ENCODE results near the gene BOD1.
A peak's percentile ranks its signal among the peaks of the same experiment; 100 is the strongest.
"Not testable (repeated sequence)": the region's sequence is repeated elsewhere in the genome, so short reads cannot be mapped to it uniquely, and the experiment has no call there.

Gene BOD1

DNA sequence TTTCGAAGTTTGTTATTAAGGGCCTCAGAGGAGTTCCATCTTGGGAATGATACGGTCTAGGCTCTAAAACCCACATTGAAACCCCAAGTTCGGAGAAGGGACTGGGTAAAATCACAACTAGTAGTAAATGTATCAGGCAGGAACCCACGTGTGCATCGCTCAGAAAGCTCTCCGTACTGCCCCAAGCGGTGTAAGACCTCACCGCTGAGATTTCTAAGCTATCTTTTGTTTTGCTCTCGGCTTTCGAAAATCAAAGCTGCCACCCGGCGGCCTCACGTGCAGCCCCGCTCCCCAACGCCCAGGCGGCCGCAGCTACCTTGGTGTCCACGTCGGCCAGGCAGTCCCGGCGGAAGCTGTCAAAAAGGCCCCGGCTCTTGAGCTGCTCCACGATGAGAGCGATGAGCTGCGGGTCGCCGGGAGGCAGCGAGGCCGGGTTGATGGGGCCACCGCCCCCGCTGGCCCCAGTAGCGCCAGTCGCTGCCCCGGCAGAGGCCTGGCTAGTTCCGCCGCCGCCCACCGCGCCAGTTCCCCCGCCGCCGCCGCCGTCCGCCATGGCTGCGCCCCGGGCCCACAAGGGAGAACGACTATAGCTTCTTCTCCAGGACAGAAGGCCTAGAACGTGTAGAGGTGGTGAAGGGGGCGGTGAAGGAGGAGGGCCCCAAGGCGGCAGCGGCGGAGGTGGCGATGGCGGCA lies 420 bp downstream of the BOD1 start:
- DNase-seq (ENCODE audit: low read depth in 2 of 3, low spot score in 1 of 3) = peak; percentile 52 to 57 (median 56)

DNA sequence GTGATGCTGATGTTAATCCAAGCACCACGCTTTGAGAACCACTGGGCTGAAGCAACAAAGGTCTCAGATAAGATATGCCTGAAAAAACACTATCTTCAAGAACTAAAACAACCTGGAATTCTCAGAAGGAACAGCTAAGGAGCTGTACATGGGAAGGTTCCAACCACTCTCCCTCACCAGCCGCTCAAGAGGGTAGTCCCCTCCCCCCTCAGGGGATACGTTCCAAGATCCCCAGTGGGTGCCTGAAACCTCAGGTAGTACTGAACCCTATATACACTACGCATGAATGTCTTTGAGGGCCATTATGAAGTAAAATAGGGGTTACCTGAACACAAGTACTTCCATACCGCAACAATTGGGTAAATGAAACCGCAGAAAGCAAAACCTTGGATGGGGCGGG lies 1.9 kb downstream of the BOD1 start:
- DNase-seq (ENCODE audit: low read depth in 2 of 3, low spot score in 1 of 3) = no peak

DNA sequence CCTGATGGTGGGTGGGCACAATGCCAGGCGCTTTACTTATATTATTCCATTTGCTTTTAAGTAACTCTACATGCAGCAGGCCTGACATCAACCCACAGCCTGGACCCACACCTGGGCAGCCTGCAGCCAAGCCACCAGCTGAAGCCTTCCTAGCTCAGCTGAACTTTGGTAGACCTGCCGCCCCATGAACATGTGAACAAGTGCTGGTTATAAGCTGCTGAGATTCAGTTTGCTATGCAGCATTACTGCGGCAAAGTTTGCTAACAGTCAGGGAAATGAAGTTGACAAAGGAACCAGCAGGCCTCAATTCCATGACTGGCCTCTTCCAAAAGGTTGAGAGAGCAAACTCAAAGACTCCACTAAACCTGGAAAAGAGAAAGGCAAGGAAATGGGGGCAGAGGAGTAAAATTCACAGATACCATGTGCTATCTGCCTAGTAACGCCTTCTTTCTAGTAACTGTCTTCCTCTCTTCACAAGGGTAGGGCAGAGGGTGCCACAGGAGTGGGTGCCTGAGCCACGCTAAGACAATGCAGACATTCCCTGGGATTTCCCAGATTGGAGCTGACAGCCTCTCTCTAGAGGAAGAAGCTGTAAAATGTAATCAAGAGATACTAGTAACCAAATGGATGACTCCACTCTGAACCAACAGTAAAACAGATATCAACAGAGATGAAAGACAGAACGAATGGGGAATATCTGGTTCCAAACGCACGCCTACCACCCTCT lies 2.9 kb downstream of the BOD1 start:
- DNase-seq (ENCODE audit: low read depth in 2 of 3, low spot score in 1 of 3) = no peak

DNA sequence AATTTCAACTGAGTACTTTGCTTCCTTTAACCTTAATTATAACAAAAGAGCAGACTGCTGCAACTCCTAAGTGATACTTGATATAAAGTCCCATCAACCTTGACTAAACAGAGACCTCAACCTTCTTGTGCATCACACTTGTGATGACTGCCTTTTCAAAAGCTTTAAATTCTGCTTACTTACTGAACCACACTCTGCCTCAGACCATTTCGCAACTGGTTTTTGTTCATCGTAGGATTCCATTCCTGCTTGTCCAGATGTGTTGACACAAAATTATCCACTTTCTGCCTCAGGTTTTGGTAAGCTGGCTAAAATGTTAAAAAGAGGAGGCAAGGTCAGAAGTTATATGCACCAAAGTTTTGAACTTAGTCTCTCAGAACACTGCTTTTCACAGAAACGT lies 3.5 kb downstream of the BOD1 start:
- DNase-seq (ENCODE audit: low read depth in 2 of 3, low spot score in 1 of 3) = no peak

DNA sequence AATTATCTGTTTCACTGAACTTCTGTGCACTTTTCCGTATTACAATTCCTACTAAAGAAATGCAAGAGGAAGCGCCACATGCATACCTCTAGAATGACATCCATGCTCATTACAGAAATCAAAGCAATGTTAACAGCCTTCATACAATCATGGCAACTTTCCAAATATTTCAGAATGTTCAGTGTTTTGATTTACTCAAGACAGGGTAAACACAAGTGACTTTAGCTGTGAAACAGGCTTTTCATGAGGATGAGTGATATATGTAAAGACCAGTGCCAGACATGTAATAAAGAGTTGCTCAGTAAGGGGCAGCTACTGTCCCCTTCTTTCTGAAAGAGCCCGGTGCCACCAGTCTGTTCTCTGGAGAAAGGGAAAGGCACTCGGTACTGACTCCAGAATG lies 4.7 kb downstream of the BOD1 start:
- DNase-seq (ENCODE audit: low read depth in 2 of 3, low spot score in 1 of 3) = no peak

DNA sequence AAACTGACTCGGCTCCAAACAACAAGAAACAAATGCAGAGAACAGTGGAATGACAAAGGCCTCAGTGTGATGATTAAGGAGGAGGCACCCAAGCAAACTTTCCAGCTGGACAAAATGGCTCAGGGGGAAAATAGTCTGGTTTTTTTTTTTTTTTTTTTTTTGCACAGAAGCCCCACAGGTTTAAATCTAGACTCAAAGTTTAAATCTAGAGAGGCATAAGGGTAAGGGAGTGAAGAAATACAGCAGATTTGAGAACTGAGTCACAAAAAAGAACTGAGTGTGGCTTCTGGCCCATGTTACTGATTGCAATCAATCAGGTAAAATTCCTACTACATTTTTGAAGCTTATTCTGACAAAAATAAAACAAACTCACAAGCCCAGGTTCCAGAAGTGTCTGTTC lies 12.3 kb downstream of the BOD1 start:
- DNase-seq (ENCODE audit: low read depth in 2 of 3, low spot score in 1 of 3) = no peak

DNA sequence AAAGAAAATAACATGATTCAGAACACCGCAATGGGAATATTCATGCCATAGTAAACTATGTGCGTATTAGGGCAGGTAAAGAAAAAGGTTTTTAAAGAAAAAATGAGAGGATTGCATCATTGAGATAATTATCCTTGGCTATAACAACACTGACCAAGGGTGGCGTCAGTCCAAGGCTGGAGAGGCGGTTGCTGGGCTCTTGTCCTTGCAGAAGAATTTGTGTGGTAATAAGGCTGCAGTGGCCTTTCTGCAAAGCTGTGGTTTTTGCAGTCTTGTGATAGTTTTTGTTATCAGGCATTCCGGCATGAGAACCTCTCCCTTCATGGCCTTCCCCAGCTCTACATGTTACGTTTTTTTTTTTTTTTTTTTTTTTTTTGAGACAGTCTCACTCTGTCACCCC lies 14.0 kb downstream of the BOD1 start:
- no peak for DNase-seq (ENCODE audit: low read depth in 2 of 3, low spot score in 1 of 3)

DNA sequence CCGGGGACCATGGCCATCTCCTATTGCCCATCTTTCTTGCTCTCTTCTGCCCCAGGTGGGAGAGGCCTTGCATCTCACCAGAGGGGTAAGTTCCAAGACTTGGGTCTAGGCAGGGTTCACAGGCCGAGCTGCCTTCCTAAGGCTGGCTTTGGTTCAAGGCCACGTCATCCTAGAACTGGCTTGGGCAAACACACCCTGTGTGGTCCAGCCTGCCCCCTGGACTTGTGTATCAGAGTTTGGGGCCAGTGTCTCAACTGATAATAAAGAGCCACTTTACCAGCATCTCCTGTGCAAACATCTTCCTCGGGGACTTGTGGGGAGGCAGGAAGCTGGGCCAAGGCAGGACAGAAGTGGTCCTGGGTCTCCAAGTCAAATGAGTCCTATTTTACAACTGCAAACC lies 17.8 kb downstream of the BOD1 start:
- no peak for DNase-seq (ENCODE audit: low read depth in 2 of 3, low spot score in 1 of 3)

DNA sequence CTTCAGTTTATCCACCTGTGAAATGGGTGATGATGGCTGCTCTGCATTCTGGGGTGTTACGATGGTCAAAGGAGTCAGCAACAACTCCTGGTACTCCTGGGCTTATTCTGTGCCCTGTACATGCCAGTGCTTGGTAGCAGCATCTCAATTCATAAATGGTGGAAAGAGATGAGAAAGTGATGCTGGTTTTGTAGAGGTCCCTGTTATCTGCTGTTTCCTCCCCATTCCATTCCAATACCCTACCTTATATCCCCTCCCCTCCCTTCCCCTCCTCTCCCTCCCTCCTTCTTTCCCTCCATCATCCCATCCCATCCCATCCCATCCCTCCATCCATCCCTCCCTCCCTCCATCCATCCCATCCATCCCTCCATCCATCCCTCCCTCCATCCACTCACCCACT lies 19.1 kb downstream of the BOD1 start:
- no peak for DNase-seq (ENCODE audit: low read depth in 2 of 3, low spot score in 1 of 3)

DNA sequence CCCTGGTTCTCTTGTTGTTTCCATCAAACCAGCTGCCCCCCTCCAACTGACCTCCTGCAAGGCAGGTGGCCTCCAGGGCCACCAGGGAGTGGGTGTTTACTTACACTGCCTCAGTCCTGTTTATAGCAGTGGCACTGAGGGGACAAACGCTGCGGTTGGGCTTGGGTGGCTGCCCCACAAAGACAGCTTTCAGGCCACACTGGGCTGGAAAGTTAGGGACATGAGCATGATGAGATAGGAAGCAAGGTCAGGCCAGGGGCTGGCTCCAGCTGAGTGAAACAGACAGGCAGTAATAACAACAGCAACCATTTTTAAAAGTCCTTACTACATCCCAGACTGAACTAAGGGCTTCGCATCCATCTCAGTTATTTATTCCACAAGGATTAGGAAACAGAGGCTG lies 20.6 kb downstream of the BOD1 start:
- DNase-seq (ENCODE audit: low read depth in 2 of 3, low spot score in 1 of 3) = no peak

DNA sequence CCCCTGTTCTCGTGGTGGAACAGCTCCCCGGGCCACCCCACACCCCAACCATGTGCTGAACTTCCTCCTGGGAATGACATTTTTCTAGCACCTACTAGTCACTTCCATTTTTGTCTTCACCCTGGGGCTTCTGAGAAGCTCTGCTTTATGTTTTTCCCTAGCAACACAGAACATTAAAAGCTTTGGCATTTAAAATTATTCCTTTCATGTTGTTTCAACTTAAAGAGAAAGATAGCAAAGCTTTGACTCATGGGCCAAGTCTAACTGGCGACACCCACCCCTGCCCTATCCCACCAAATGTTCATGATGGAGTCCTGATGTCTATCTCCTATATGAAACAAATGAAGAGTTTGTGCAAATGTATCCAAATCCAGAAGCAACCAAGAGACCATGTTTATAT lies 22.4 kb downstream of the BOD1 start:
- no peak for DNase-seq (ENCODE audit: low read depth in 2 of 3, low spot score in 1 of 3)

DNA sequence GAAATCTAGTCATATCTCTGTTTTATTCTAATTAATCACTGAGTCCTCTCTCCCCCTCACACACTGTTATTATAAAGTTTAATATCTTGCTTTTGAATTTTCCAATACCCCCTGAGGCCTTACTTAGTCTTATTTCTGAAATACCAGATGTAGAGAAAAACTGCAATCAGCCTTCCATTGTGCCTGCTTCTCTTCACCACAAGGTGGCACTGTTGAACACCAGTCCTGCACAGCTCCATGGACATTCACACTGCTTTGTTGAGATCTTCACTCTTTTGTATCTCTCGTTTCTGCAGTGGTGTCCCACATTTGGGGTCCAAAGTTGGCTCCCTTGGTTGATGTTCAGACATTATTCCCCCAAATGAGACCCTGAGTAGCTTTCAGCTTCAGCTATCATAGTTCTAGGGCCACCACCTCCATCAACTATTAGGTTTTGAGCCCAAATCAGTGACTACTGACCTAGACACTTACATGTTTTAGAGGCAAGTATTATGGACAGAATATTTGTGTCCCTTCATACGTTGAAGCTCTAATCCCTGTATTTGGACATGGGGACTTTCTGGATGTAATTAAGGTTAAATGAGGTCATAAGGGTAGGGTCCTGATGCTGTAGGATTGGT lies 24.3 kb downstream of the BOD1 start:
- no peak for DNase-seq (ENCODE audit: low read depth in 2 of 3, low spot score in 1 of 3)

DNA sequence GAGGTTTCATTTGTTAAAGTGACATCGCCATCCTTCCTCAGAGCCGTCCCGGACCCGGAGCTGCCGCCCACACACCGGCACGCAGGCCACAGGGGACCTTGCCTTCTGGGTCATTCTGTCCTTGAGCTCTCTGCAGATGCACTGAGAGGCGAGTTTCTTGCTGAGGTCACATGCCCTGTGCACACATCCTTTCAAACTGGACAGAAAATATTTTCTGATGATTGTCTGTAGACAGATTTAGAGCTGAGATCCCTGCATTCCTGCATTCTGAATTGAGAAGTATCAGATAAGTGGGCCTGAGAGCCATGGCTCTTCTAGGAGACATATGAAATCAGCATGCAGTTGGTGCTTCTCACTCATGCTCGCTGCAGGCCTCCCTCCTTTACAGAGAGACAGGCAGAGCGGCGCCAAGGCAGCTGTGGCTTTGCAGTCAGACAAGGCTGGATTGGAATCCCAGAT lies 25.4 kb downstream of the BOD1 start:
- DNase-seq (ENCODE audit: low read depth in 2 of 3, low spot score in 1 of 3) = no peak

DNA sequence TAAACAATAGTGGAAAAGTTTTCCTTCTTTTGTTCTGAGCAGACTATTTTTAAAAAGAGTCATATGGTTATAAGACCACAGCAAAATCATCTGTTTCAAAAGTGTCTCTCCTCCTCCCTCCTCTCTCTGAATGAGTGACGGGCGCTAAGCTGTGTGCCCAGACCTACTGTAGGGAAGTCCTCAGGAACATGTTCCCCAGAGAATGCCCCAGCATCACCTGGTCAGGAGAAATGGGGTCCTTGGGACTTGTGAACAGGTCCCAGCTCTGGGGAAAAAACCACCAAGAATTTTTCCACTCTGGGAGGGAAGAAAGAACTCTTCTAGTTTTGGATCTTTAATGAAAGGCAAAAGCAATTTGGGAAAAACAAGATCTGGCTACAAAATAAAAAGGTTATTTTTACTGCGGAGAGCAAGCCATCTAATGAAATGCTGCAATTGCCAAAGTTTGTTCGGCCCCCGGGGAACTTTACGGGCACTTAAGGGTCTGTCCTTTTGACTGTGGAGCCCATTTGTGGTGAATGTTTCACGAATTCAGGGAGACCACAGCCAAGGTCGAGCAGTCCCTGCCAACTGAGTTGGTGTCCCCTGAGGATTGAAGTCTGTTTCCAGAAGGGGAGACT lies 25.9 kb downstream of the BOD1 start:
- DNase-seq (ENCODE audit: low read depth in 2 of 3, low spot score in 1 of 3) = no peak

DNA sequence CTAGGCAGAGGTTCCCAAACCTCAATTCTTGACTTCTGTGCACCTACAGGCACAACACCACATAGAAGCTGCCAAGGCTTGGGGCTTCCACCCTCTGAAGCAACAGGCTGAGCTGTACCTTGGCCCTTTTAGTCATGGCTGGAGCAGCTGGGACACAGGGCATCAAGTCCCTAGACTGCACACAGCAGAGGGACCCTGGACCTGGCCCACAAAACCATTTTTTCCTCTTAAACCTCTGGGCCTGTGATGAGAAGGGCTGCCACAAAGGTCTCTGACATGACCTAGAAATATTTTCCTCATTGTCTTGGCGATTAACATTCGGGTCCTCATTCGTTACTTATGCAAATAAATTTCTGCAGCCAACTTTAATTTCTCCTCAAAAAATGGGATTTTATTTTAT lies 30.3 kb downstream of the BOD1 start:
- not testable (repeated sequence) for DNase-seq (ENCODE audit: low read depth in 2 of 3, low spot score in 1 of 3)

DNA sequence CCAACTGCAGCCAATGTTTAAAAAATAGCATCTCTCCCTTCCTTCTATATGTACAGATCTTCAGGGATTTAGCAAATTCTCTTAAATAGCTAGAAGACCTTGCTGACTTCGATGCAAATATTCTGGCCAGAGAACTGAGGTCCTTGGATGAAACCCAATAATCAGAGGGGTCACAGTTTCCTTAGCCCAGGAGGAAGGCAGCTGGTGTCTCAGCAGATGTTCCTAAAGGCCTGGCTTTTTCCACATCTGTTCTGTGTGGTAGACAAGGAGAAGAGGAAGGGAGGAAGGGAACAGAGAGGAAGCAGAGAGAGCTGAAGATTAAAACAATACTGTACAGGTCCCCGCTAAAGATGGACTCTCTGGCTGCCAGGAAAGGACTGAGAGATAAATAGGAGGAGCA lies 33.1 kb downstream of the BOD1 start:
- no peak for DNase-seq (ENCODE audit: low read depth in 2 of 3, low spot score in 1 of 3)

DNA sequence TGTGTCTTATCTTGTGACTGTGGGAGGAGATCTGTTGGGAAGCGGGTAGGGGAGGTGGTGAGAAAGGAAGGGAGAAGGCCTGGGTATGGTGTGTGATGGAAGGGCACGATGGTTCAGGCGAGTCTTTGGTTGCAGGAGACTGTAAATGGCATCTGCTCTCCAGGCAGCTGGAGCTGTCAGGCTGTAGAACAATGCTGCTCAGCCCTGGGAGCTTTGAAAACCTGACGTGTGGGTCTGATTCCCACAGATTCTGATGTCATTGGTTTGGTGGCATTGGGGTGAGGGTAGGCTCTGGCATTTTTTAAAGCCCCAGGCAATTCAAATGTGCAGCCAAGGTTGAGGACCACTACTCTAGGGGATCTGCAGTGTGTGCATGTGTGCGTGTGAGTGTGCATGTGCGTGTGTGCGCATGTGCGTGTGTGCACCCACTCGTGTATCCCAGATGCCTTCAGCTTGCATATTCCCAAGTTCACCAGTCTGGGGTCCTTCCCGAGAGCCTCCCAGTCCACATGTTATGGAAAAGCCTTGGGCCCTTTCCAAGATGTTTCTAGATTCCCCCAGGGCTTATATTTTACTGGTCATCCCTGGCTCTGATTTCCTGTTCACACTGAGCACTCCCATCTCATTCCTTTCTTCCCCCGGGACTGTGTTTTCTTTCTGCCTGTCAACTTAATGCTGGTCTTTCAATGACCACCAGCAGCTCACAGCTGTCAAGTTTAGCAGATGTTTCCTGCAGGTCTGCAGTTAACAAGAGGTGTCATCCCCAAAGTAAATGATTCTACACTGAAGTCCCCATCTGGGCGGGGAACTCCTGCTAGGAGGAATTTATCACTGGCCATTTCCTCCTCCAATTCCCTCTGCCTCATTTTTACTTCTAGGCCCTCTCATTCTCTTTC lies 34.0 kb downstream of the BOD1 start:
- DNase-seq (ENCODE audit: low read depth in 2 of 3, low spot score in 1 of 3) = no peak

DNA sequence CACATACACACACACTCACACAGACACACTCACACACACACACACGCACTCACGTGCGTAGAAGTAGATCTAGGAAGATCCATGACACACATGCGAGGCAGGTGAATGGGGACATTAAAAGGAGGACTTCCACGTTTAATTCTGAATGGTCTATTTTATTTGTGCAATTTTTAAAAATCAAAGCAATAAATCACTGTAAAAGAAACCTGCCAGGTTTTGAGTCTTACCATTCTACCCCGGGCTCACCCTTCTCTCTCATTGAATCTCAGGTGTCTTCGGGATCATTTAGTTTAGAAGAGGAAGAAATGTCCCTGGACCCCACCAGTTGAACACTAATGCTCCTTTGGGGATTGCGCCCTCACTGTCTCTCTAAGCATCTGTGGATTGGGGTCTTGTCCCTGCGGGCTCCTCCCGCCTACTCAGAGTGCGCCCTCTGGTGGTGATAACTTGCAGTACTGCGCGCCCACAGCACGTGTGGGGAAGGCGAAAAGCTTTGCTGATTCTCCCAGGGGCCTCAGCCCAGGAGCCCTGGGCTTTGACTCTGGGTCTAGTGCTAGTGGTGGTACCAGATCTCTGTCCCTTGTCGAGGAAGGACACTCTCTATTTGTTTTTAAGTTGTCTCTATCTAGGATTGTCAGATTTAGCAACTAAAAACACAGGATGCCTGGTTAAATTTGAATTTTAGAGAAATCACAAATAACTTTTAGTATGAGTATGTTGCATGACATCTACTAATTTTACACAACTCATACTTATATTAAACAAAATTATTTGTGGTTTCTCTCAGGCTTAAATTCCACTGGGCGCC lies 34.8 kb downstream of the BOD1 start:
- peak; percentile 14 to 38 (median 17) for DNase-seq (ENCODE audit: low read depth in 2 of 3, low spot score in 1 of 3)

DNA sequence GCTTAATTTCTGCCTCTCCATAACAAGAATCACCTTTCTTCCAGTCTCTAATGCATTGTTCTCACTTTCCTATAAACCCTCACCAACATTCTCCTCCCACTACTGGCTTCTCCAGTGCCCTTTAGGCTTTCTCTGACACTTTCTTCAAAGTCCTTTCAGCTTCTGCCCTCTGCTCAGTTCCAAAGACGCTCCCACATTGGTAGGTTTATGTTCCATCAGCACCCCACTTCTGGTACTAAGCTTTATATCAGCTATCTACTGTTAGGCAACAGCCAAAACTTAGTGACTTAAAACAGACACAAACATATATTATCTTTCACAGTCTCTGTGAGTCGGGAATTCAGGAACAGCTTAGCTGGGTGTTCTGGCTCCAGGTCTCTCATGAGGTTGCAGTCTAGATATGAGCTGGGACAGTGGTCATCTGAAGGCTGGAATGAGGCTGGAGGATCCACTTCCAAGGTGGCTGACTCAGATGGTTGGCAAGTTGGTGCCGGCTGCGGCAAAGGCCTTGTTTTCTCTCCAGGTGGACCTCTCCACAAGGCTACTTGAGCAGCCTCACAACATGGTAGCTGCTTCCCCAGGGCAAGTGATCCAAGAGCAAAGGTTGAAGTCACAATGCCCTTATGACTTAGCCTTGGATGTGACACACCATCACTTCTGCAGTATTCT lies 37.4 kb downstream of the BOD1 start:
- DNase-seq (ENCODE audit: low read depth in 2 of 3, low spot score in 1 of 3) = no peak

DNA sequence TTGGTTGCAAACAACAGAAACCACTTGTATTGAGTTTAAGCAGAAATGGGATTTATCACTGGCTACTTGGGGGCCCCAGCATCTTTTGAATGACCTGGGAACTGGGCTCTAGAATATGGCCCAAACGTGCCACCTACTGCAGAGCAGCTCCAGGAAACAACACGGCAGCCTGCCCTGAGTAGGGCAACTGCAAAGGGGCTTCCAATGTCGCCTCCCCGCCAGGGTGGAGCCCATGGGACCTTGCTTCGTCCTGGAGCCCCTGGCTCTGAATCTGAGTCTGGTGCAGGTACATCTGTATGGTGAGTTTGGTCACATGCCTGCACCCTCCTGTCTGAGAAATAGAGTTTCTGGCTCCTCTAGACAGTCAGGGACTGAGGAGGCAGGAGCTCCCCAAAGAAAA lies 38.6 kb downstream of the BOD1 start:
- DNase-seq (ENCODE audit: low read depth in 2 of 3, low spot score in 1 of 3) = no peak

Measured in stimulated activated CD4-positive, alpha-beta T cell treated with anti-CD3 and anti-CD28 coated beads, Interleukin-12 subunit alpha, Interleukin-12 subunit beta, amount 100 ng/mL, for 48 hours (primary cell).